Measurements from ENCODE around the gene VPS36. TPM values are rescaled to one million over a fixed set of nuclear protein-coding genes. Genes with fewer than 3 reads are reported as not detected.
A peak's percentile ranks its signal among the peaks of the same experiment; 100 is the strongest.

Gene VPS36
- total and polyA plus RNA-seq, 12 donors: 14.4 to 36.5 (median 32.2) TPM

DNA sequence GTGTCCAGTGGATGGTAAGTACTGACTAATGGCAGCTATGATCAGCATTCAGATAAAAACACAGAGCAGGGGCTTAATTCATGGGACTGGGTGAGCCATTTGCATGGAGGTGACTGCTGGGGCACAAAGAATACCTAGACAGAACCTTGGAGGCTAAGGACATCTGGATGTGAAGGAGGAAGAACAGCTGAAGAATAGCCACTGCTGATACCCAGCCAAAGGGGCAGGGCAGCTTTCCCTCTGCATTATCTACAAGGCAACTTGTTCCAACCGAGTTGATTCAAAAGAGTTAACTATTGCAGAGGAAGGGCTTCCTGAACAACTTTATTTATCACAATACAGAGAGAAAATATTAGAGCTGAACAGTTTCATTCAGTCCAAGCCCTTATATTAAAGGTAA lies 31.4 kb downstream of the VPS36 start:
- TF ChIP-seq CTCF (IDR thresholded peaks at IDR 0.05): no peak
- Histone ChIP-seq H3K9me3 (no peaks in the 10 kb centered on the region), H3K27ac (peak overlapping the region in 3 of 10 donors; percentile 17 to 53 (median 25)), H3K4me1 (peaks cover 0 to 14% (median 10%) of the 10 kb centered on the region in 9 donors), H3K4me3 (no peak overlapping the region), H3K27me3 (no peaks in the 10 kb centered on the region), H3K36me3 (peaks cover 0 to 100% (median 32%) of the 10 kb centered on the region in 9 donors)
- no peak for DNase-seq
- intact Hi-C loops (cut with DNase I): no loop called here
- WGBS, 2 donors: 9 to 10% methylated on average over 1 of the region's 1 CpG
- peak in 3 of 8 donors; percentile 14 to 52 (median 48) for ATAC-seq

DNA sequence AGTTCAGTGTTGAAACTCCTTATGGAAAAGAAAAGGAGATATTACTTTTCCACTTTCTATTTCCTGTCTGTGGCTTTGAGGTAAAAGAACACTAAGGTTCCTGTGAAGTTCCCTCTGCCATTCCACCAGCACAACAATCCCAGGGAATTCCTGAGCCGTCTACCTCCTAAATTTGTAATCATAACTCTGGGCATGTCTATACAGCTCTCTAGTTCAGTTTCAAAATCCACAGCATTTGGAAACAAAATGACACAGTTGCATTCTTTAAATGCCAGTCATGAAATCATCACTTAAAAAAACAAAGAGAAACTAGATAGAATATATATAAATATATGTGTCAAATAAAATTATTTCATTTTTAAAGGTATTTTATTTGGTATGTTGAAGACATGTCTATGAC lies 35.5 kb downstream of the VPS36 start:
- TF ChIP-seq CTCF (IDR thresholded peaks at IDR 0.05): no peak
- no peaks in the 10 kb centered on the region for H3K27me3 ChIP-seq
- DNase-seq (no peak), ATAC-seq (no peak)
- peaks cover 0 to 14% (median 10%) of the 10 kb centered on the region in 9 donors for H3K4me1 ChIP-seq
- no peaks in the 10 kb centered on the region for H3K9me3 ChIP-seq
- WGBS, 2 donors: 37 to 40% methylated on average over 1 of the region's 1 CpG
- peaks cover 0 to 98% (median 22%) of the 10 kb centered on the region in 9 donors for H3K36me3 ChIP-seq
- intact Hi-C loops (cut with DNase I): no loop called here
- H3K4me3 ChIP-seq: no peak overlapping the region
- H3K27ac ChIP-seq: peak overlapping the region in 2 of 10 donors; percentile 8 to 51

- intact Hi-C loops (cut with DNase I): no loop called here
- no peak overlapping the region for H3K4me3 ChIP-seq
- DNase-seq: no peak
- H3K9me3 ChIP-seq: no peaks in the 10 kb centered on the region
- peaks cover 0 to 93% (median 22%) of the 10 kb centered on the region in 9 donors for H3K36me3 ChIP-seq
- TF ChIP-seq CTCF (IDR thresholded peaks at IDR 0.05): no peak
- peaks cover 0 to 6% (median 5%) of the 10 kb centered on the region in 9 donors for H3K4me1 ChIP-seq
- 98 to 99% methylated on average over 1 of the region's 1 CpG for WGBS, 2 donors
- no peaks in the 10 kb centered on the region for H3K27me3 ChIP-seq
- ATAC-seq: no peak
- H3K27ac ChIP-seq: peak overlapping the region in 1 of 10 donors; percentile 8
Measured at GRCh38 chr13:52414051-52414450, 36.4 kb downstream of the VPS36 start.

DNA sequence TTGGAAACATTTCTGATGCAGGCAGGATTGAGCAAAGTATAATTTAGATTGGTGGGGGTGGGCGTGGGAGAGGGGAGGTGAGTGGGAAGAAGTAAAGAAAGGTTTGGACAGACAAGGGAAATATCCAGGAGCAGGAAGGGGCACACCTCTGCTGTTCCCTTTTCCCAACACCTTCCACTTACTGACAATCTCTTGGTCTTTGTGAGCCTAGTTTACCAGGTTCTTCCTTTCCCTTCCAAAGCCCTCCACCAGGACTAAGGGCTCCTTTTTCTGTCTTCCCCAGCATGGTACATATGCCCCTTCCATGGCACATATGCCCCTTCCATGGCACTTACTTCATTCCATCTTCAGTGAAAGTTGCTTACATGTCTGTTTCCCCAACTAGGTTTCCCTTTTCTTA lies 38.3 kb downstream of the VPS36 start:
- no peak for TF ChIP-seq CTCF (IDR thresholded peaks at IDR 0.05)
- DNase-seq (no peak), ATAC-seq (no peak)
- Histone ChIP-seq H3K9me3 (no peaks in the 10 kb centered on the region), H3K4me1 (no peaks in the 10 kb centered on the region), H3K36me3 (peaks cover 0 to 74% (median 22%) of the 10 kb centered on the region in 9 donors), H3K27ac (no peak overlapping the region), H3K4me3 (no peak overlapping the region), H3K27me3 (no peaks in the 10 kb centered on the region)
- 92 to 100% methylated on average over 1 of the region's 1 CpG for WGBS, 2 donors
- intact Hi-C loops (cut with DNase I): no loop called here
